Sigmoid colon (tissue), 4 donors: ENCODE data around the gene ZBED4.

Source experiments
- EP300 ChIP-seq, 4 donors: sonication (generic); formaldehyde crosslinking; IDR thresholded peaks; one replicate each; pipeline ENCODE4 v1.6.1; 2017; ENCODE audit warnings: antibody characterized with exemption in 4 of 4
- POLR2A ChIP-seq, 2 donors: fragments of 450-650 bp; IDR thresholded peaks; one replicate each; pipeline ENCODE4 v1.6.1; 2016; ENCODE audit warnings: antibody characterized with exemption in 2 of 2, mild to moderate bottlenecking in 2 of 2, moderate library complexity in 2 of 2
- TF ChIP-seq, protein P1 (sequence below), 4 experiments: fragments of 450-650 bp in 3 of 4; fragments of 200-600 bp in 1 of 4; IDR thresholded peaks; one replicate each; pipeline ENCODE4 v1.5.1; 2016 to 2019; ENCODE audit warnings: antibody characterized with exemption in 4 of 4, mild to moderate bottlenecking in 3 of 4, moderate library complexity in 2 of 4

DNA sequence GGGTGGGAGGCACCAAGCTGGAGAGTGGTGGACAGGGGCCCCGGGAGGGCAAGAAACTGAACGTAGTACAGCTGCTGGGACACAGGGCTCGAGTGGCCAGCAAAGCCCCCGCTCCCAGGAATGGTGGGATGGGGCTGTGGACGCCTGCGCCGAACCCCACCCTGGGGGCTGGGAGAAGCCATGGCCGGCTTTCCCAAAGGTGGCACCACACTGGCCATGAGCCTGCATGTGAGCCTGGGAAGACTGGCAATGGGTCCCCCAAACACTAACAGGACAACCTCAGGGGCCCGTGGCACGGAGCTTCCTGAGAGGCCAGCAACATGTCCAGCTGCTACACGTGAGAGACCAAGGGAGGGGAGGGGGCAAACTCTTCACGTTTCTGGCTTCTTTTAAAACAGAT is 60.6 kb downstream of the ZBED4 start:
- TF ChIP-seq EP300 (IDR thresholded peaks at IDR 0.05) (no peak), POLR2A (IDR thresholded peaks at IDR 0.05) (no peak)
- TF ChIP-seq, protein P1, sequence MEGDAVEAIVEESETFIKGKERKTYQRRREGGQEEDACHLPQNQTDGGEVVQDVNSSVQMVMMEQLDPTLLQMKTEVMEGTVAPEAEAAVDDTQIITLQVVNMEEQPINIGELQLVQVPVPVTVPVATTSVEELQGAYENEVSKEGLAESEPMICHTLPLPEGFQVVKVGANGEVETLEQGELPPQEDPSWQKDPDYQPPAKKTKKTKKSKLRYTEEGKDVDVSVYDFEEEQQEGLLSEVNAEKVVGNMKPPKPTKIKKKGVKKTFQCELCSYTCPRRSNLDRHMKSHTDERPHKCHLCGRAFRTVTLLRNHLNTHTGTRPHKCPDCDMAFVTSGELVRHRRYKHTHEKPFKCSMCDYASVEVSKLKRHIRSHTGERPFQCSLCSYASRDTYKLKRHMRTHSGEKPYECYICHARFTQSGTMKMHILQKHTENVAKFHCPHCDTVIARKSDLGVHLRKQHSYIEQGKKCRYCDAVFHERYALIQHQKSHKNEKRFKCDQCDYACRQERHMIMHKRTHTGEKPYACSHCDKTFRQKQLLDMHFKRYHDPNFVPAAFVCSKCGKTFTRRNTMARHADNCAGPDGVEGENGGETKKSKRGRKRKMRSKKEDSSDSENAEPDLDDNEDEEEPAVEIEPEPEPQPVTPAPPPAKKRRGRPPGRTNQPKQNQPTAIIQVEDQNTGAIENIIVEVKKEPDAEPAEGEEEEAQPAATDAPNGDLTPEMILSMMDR (IDR thresholded peaks at IDR 0.05), result no peak
